GM19372 (cell line): ENCODE data around the gene ALB.

Experiments
- ATAC-seq: cut with Tn5 transposase; IDR thresholded peaks from one replicate; pipeline ENCODE4 v1.9.1; 2021; ENCODE audit warnings: mild to moderate bottlenecking, low read depth, moderate library complexity; ENCODE audit not compliant: unreplicated experiment

Gene ALB

GRCh38 chr4:73448448-73449203 is 44.5 kb downstream of the ALB start:
- no peak for ATAC-seq

- ATAC-seq = no peak
Measured at GRCh38 chr4:73450398-73451004, 46.4 kb downstream of the ALB start.

- no peak for ATAC-seq
Measured at GRCh38 chr4:73451404-73451803, 47.3 kb downstream of the ALB start.

GRCh38 chr4:73451981-73452747 is 48.1 kb downstream of the ALB start:
- no peak for ATAC-seq

- ATAC-seq = no peak
Measured at GRCh38 chr4:73452953-73453700, 49.0 kb downstream of the ALB start.

GRCh38 chr4:73453701-73454005 is 49.6 kb downstream of the ALB start:
- ATAC-seq = no peak

- no peak for ATAC-seq
Measured at GRCh38 chr4:73454920-73455319, 50.8 kb downstream of the ALB start.

- no peak for ATAC-seq
Measured at GRCh38 chr4:73456177-73457022, 52.3 kb downstream of the ALB start.

GRCh38 chr4:73458184-73459047 is 54.3 kb downstream of the ALB start:
- ATAC-seq = no peak

- ATAC-seq = no peak
Measured at GRCh38 chr4:73459048-73459421, 54.9 kb downstream of the ALB start.

GRCh38 chr4:73460913-73461522 is 56.9 kb downstream of the ALB start:
- ATAC-seq = no peak

- ATAC-seq = no peak
Measured at GRCh38 chr4:73468170-73468569, 64.1 kb downstream of the ALB start.

GRCh38 chr4:73470728-73471127 is 66.6 kb downstream of the ALB start:
- ATAC-seq = no peak
